DOHH2 (cell line): ENCODE data around the gene ATP11A.

Experiments
- H3F3A ChIP-seq: fragments of 200-600 bp; sonication (generic), shearing (Covaris generic); 2 replicates; pipeline ENCODE4 v1.6.0; 2016; ENCODE audit warnings: antibody characterized with exemption, mild to moderate bottlenecking; ENCODE audit not compliant: control insufficient read depth, insufficient read depth
- H3K27ac ChIP-seq: fragments of 200-600 bp; sonication (generic); 2 replicates; pipeline ENCODE4 v1.5.1; 2014; ENCODE audit warnings: low read depth, mild to moderate bottlenecking, low read length, moderate library complexity
- H3K27me3 ChIP-seq: fragments of 200-600 bp; sonication (generic); 2 replicates; pipeline ENCODE4 v1.6.1; 2014; ENCODE audit warnings: mild to moderate bottlenecking, low read length, mixed read lengths; ENCODE audit not compliant: control insufficient read depth
- H3K36me3 ChIP-seq: fragments of 200-600 bp; sonication (generic); 2 replicates; pipeline ENCODE4 v1.6.1; 2014; ENCODE audit warnings: mild to moderate bottlenecking, low read length, moderate library complexity, mixed read lengths; ENCODE audit not compliant: control insufficient read depth
- H3K4me1 ChIP-seq: fragments of 200-600 bp; sonication (generic); 2 replicates; pipeline ENCODE4 v1.6.1; 2014; ENCODE audit warnings: mild to moderate bottlenecking, low read length, mixed read lengths; ENCODE audit not compliant: control insufficient read depth
- H3K4me2 ChIP-seq: fragments of 200-600 bp; sonication (generic); 2 replicates; pipeline ENCODE4 v1.6.0; 2014; ENCODE audit warnings: mild to moderate bottlenecking, low read length, moderate library complexity
- H3K4me3 ChIP-seq: fragments of 200-600 bp; sonication (generic); 2 replicates; pipeline ENCODE4 v1.5.1; 2014; ENCODE audit warnings: mild to moderate bottlenecking, low read length, mixed read lengths
- H3K79me2 ChIP-seq: fragments of 200-600 bp; sonication (generic); 2 replicates; pipeline ENCODE4 v1.6.1; 2014; ENCODE audit warnings: mild to moderate bottlenecking, low read length, mixed read lengths; ENCODE audit not compliant: control insufficient read depth
- H3K9me2 ChIP-seq: fragments of 200-600 bp; sonication (generic); replicated peaks from 2 replicates; pipeline ENCODE4 v1.6.1; 2014; ENCODE audit warnings: mild to moderate bottlenecking, low read length, mixed read lengths; ENCODE audit not compliant: control insufficient read depth
- H3K9me3 ChIP-seq: fragments of 200-600 bp; sonication (generic); 2 replicates; pipeline ENCODE4 v1.6.1; 2014; ENCODE audit warnings: antibody characterized with exemption, low read length, mixed read lengths; ENCODE audit not compliant: control insufficient read depth, insufficient read depth
- H4K20me1 ChIP-seq: fragments of 200-600 bp; sonication (generic); 2 replicates; pipeline ENCODE4 v1.6.0; 2014; ENCODE audit warnings: low read depth, mild to moderate bottlenecking, antibody characterized with exemption, low read length, moderate library complexity; ENCODE audit not compliant: control insufficient read depth, insufficient read depth
- CTCF ChIP-seq: fragments of 200-600 bp; sonication (generic); IDR thresholded peaks from one replicate; pipeline ENCODE4 v1.5.1; 2014; ENCODE audit warnings: antibody characterized with exemption, mild to moderate bottlenecking, low read depth, low read length; ENCODE audit not compliant: poor library complexity, severe bottlenecking
- EZH2phosphoT487 ChIP-seq: fragments of 200-600 bp; sonication (generic); IDR thresholded peaks from 2 replicates; pipeline ENCODE4 v1.6.1; 2017; ENCODE audit warnings: borderline replicate concordance, mild to moderate bottlenecking, antibody characterized with exemption, low read length, moderate library complexity, mixed read lengths

ATP11A gene

GRCh38 chr13:112889351-112890290 is 199.8 kb downstream of the ATP11A start:
- Histone ChIP-seq H3K4me2 (no peak overlapping the region), H3K79me2 (no peaks in the 10 kb centered on the region), H4K20me1 (no peaks in the 10 kb centered on the region), H3K4me1 (peaks cover 16% of the 10 kb centered on the region), H3K27ac (no peak overlapping the region), H3K36me3 (no peaks in the 10 kb centered on the region), H3K9me3 (no peaks in the 10 kb centered on the region), H3K4me3 (no peak overlapping the region), H3K27me3 (peaks cover 15% of the 10 kb centered on the region), H3F3A (peaks cover 5% of the 10 kb centered on the region), H3K9me2 (no peaks in the 10 kb centered on the region)
- no peak for TF ChIP-seq CTCF
- no peak for TF ChIP-seq EZH2phosphoT487

- no peak overlapping the region for H3K4me3 ChIP-seq
- peaks cover 26% of the 10 kb centered on the region for H3K4me1 ChIP-seq
- no peaks in the 10 kb centered on the region for H3K9me2 ChIP-seq
- H3K9me3 ChIP-seq = no peaks in the 10 kb centered on the region
- H3K4me2 ChIP-seq = no peak overlapping the region
- no peaks in the 10 kb centered on the region for H3K36me3 ChIP-seq
- no peaks in the 10 kb centered on the region for H3K79me2 ChIP-seq
- peaks cover 5% of the 10 kb centered on the region for H3F3A ChIP-seq
- no peak for TF ChIP-seq CTCF
- TF ChIP-seq EZH2phosphoT487 = no peak
- H3K27me3 ChIP-seq = peaks cover 24% of the 10 kb centered on the region
- H4K20me1 ChIP-seq = no peaks in the 10 kb centered on the region
- H3K27ac ChIP-seq = no peak overlapping the region
Measured at GRCh38 chr13:112890316-112891145, 200.7 kb downstream of the ATP11A start.

- Histone ChIP-seq H3K27ac (no peak overlapping the region), H3K79me2 (no peaks in the 10 kb centered on the region), H3K27me3 (peaks cover 33% of the 10 kb centered on the region), H3K36me3 (no peaks in the 10 kb centered on the region), H3F3A (peaks cover 5% of the 10 kb centered on the region), H3K4me2 (no peak overlapping the region), H3K4me1 (peaks cover 28% of the 10 kb centered on the region), H3K9me3 (no peaks in the 10 kb centered on the region), H3K9me2 (no peaks in the 10 kb centered on the region), H4K20me1 (no peaks in the 10 kb centered on the region), H3K4me3 (no peak overlapping the region)
- TF ChIP-seq EZH2phosphoT487 = no peak
Measured at GRCh38 chr13:112891477-112892401, 201.9 kb downstream of the ATP11A start.
